H1 (cell line): ENCODE data around the gene MORC1.

Experiments
- CTCF ChIP-seq, 3 experiments: IDR thresholded peaks; 1 replicate in 2 of 3; 2 replicates in 1 of 3; pipeline versions ENCODE4 v1.5.1 to v1.6.1; 2011; ENCODE audit warnings: low read length in 3 of 3, mild to moderate bottlenecking in 3 of 3, inconsistent platforms in 2 of 3, low read depth in 1 of 3, moderate library complexity in 1 of 3; ENCODE audit not compliant: insufficient read depth in 1 of 3; ENCODE audit errors: control extremely low read depth in 1 of 3
- HDAC2 ChIP-seq, 2 experiments: fragments of 300-600 bp in 1 of 2; sonication (generic) in 1 of 2; IDR thresholded peaks; 2 replicates each; pipeline ENCODE4 v1.6.1; 2011 to 2012; ENCODE audit warnings: low read depth in 2 of 2, low read length in 2 of 2, mild to moderate bottlenecking in 2 of 2, moderate library complexity in 2 of 2, borderline replicate concordance in 1 of 2, inconsistent platforms in 1 of 2
- PHF8 ChIP-seq: fragments of 200-600 bp; sonication (generic); conservative IDR thresholded peaks from 2 replicates; pipeline ENCODE4 v1.7.1; 2012; ENCODE audit warnings: low read depth, mild to moderate bottlenecking, inconsistent platforms, low read length, moderate library complexity
- POLR2A ChIP-seq, 2 experiments: IDR thresholded peaks; 1 replicate in 1 of 2; 2 replicates in 1 of 2; pipeline ENCODE4 v1.6.1; 2011; ENCODE audit warnings: low read depth in 2 of 2, low read length in 2 of 2, mild to moderate bottlenecking in 2 of 2; ENCODE audit errors: control extremely low read depth in 1 of 2
- SAP30 ChIP-seq: fragments of 300-600 bp; sonication (generic); IDR thresholded peaks from 2 replicates; pipeline ENCODE4 v1.7.1; 2012; ENCODE audit warnings: low read length, moderate library complexity, mild to moderate bottlenecking, inconsistent platforms; ENCODE audit not compliant: insufficient read depth, insufficient replicate concordance
- SP1 ChIP-seq: IDR thresholded peaks from 2 replicates; pipeline ENCODE4 v1.6.1; 2011; ENCODE audit warnings: low read depth, low read length
- SP4 ChIP-seq: IDR thresholded peaks from 2 replicates; pipeline ENCODE4 v1.6.1; 2012; ENCODE audit warnings: low read length, inconsistent platforms
- TAF1 ChIP-seq: IDR thresholded peaks from 2 replicates; pipeline ENCODE4 v1.6.1; 2011; ENCODE audit warnings: mild to moderate bottlenecking, low read depth, low read length

- TF ChIP-seq CTCF (IDR thresholded peaks at IDR 0.05; ENCODE audit: control extremely low read depth in 1 of 3, insufficient read depth in 1 of 3, low read depth in 1 of 3, low read length in 3 of 3): no peak
- no peak for TF ChIP-seq HDAC2 (IDR thresholded peaks at IDR 0.05; ENCODE audit: borderline replicate concordance in 1 of 2, low read depth in 2 of 2, low read length in 2 of 2)
- TF ChIP-seq SP1: no peak
- no peak for TF ChIP-seq POLR2A (IDR thresholded peaks at IDR 0.05; ENCODE audit: control extremely low read depth in 1 of 2, low read depth in 2 of 2, low read length in 2 of 2)
- no peak for TF ChIP-seq SP4
- TF ChIP-seq PHF8: no peak
- no peak for TF ChIP-seq SAP30
- TF ChIP-seq TAF1: no peak
Measured at GRCh38 chr3:108970561-108970960, 147.4 kb downstream of the MORC1 start.
